Liver (tissue), 3 donors: ENCODE data around the gene ACVR1C.

ENCODE experiments used
- FOXA1 ChIP-seq: IDR thresholded peaks from 2 replicates; pipeline ENCODE4 v1.6.1; 2016; ENCODE audit warnings: antibody characterized with exemption
- GABPA ChIP-seq, 2 donors: IDR thresholded peaks in 1 of 2; conservative IDR thresholded peaks in 1 of 2; 2 replicates each; pipeline ENCODE4 v1.6.1; 2016; ENCODE audit warnings: antibody characterized with exemption in 2 of 2, mild to moderate bottlenecking in 1 of 2, moderate library complexity in 1 of 2
- HNF4G ChIP-seq: IDR thresholded peaks from 2 replicates; pipeline ENCODE4 v1.6.1; 2016; ENCODE audit warnings: antibody characterized with exemption
- JUND ChIP-seq, 2 donors: IDR thresholded peaks; 2 replicates each; pipeline ENCODE4 v1.6.1; 2016; ENCODE audit warnings: antibody characterized with exemption in 2 of 2
- RAD21 ChIP-seq, 2 donors: IDR thresholded peaks; 2 replicates each; pipeline ENCODE4 v1.6.1; 2016; ENCODE audit warnings: antibody characterized with exemption in 2 of 2, mild to moderate bottlenecking in 2 of 2
- REST ChIP-seq: IDR thresholded peaks from 2 replicates; pipeline ENCODE4 v1.6.1; 2016; ENCODE audit warnings: antibody characterized with exemption, mild to moderate bottlenecking
- TAF1 ChIP-seq: conservative IDR thresholded peaks from 2 replicates; pipeline ENCODE4 v1.6.1; 2016; ENCODE audit warnings: antibody characterized with exemption, mild to moderate bottlenecking
- YY1 ChIP-seq: IDR thresholded peaks from 2 replicates; pipeline ENCODE4 v1.6.1; 2016; ENCODE audit warnings: antibody characterized with exemption, mild to moderate bottlenecking
- TF ChIP-seq, protein P1 (sequence below): fragments of 150-350 bp; IDR thresholded peaks from 2 replicates; pipeline ENCODE4 v1.5.1; 2017; ENCODE audit warnings: improper control_type of control experiment, low read depth, low read length; ENCODE audit not compliant: missing input control
- TF ChIP-seq, protein P2 (sequence below): IDR thresholded peaks from 2 replicates; pipeline ENCODE4 v1.6.1; 2016; ENCODE audit warnings: antibody characterized with exemption
- TF ChIP-seq, protein P3 (sequence below): IDR thresholded peaks from 2 replicates; pipeline ENCODE4 v1.6.1; 2016; ENCODE audit warnings: antibody characterized with exemption
- donor health status: healthy.
- donor health status: healthy.

DNA sequence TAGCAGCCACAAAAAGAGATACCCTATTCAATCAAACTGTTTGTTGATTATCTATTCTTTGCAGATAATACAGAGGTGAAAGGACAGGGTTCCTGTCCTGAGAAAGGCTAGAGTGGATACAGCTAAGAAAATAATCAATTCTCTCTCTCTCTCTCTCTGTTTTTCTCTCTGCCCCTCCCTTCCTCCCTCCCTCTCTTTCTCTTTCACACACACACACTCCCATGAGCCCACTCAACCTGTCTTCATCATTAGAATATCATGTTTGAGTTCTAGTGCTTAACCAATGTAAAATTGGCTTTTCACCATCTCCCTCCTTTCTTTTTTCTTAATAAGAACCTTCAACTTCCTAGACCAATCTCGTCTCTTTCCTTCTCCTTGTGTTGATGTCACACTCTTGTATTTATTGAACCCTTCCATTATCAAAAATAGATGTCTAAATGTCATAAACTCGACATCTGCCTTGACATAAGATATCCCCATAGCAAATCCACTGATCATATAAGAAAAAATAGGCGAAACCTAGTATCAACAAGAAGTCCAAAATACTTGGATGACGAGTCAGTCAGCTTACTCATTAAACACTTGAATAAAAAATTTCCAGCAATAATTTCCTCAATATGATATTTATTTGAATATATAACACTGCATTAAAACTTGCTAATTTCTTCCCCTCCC, 141.9 kb downstream of the ACVR1C start:
- TF ChIP-seq REST (no peak), YY1 (no peak), HNF4G (no peak), GABPA (IDR thresholded peaks at IDR 0.05 in 1 of 2, conservative IDR thresholded peaks at IDR 0.05 in 1 of 2) (no peak), RAD21 (IDR thresholded peaks at IDR 0.05) (no peak), FOXA1 (no peak), TAF1 (no peak), JUND (IDR thresholded peaks at IDR 0.05) (no peak)
- TF ChIP-seq, protein P1, sequence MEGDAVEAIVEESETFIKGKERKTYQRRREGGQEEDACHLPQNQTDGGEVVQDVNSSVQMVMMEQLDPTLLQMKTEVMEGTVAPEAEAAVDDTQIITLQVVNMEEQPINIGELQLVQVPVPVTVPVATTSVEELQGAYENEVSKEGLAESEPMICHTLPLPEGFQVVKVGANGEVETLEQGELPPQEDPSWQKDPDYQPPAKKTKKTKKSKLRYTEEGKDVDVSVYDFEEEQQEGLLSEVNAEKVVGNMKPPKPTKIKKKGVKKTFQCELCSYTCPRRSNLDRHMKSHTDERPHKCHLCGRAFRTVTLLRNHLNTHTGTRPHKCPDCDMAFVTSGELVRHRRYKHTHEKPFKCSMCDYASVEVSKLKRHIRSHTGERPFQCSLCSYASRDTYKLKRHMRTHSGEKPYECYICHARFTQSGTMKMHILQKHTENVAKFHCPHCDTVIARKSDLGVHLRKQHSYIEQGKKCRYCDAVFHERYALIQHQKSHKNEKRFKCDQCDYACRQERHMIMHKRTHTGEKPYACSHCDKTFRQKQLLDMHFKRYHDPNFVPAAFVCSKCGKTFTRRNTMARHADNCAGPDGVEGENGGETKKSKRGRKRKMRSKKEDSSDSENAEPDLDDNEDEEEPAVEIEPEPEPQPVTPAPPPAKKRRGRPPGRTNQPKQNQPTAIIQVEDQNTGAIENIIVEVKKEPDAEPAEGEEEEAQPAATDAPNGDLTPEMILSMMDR, result no peak
- TF ChIP-seq, protein P2, sequence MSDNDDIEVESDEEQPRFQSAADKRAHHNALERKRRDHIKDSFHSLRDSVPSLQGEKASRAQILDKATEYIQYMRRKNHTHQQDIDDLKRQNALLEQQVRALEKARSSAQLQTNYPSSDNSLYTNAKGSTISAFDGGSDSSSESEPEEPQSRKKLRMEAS, result no peak
- TF ChIP-seq, protein P3, sequence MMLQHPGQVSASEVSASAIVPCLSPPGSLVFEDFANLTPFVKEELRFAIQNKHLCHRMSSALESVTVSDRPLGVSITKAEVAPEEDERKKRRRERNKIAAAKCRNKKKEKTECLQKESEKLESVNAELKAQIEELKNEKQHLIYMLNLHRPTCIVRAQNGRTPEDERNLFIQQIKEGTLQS, result no peak
